Activated CD4-positive, alpha-beta T cell treated with anti-CD3 and anti-CD28 coated beads for 4 hours (primary cell): ENCODE results near the gene NACAD.

ENCODE experiments used
- DNase-seq, 2 donors: peaks; one replicate each; pipeline ENCODE4 v3.0.0-alpha.2; 2020

Gene NACAD

GRCh38 chr7:45073786-45074527, 14.8 kb downstream of the NACAD start:
- no peak for DNase-seq

GRCh38 chr7:45073031-45073785, 15.6 kb downstream of the NACAD start:
- DNase-seq: no peak

- no peak for DNase-seq
Measured at GRCh38 chr7:45072131-45073030, 16.4 kb downstream of the NACAD start.

- DNase-seq: no peak
Measured at GRCh38 chr7:45071528-45071927, 17.2 kb downstream of the NACAD start.

DNA sequence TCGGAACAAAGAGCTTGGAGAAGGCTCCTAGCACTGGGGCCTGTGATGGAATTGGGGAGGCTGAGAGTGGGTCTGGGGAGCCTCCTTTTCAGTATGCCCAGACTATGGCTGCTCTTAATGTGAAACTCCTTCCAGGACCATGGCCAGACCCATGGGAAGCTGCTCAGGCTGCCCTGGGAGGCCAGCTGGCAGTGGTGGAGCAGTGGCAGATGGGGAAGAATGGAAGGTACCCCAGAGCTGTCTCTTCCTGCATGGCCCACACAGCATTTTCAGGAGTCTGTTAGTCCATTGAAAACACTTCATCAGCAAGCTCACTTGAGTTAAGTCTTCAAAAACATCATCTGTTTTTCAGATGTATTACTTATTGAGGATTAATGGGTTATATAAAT, 18.5 kb downstream of the NACAD start:
- DNase-seq: no peak

GRCh38 chr7:45069444-45070253, 19.1 kb downstream of the NACAD start:
- no peak for DNase-seq

DNA sequence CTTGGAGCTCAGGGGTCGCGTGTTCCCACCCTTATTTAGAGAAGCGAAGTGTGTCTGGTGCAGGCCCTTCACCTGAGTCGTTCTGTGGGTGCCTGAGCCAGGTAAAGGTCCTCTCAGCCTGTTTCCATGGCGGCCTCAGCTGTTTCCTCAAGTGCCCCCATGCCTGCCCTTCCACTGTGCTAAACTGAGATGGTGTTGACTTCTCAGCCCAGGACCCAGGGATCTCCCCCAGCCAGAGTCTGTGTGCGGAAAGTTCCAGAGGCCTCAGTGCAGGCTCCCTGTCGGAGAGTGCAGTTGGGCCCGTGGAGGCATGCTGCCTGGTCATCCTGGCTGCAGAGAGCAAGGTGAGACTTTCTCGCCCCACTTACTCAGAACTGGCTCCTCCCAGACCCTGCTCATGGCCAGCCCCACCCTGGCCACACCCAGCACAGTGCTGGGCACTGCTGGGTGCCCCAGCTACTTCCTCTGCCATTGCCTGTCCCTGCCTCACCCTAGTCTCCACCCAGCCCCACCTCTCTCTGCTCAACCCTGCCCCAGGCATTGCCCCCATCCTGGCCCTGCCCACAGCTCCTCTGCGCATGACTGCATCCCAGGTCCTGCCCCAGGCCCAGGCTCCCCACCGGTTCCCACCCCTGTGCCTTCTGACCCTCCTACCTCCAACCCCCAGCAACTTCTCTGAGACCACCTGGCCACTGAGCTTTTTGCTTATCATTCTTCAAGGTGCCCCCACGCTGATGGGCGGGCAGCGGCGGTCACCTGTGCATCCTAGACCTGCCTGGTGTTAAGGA, 20.3 kb downstream of the NACAD start:
- no peak for DNase-seq

GRCh38 chr7:45067582-45067981, 21.2 kb downstream of the NACAD start:
- no peak for DNase-seq

- DNase-seq: no peak
Measured at GRCh38 chr7:45066409-45066808, 22.4 kb downstream of the NACAD start.

DNA sequence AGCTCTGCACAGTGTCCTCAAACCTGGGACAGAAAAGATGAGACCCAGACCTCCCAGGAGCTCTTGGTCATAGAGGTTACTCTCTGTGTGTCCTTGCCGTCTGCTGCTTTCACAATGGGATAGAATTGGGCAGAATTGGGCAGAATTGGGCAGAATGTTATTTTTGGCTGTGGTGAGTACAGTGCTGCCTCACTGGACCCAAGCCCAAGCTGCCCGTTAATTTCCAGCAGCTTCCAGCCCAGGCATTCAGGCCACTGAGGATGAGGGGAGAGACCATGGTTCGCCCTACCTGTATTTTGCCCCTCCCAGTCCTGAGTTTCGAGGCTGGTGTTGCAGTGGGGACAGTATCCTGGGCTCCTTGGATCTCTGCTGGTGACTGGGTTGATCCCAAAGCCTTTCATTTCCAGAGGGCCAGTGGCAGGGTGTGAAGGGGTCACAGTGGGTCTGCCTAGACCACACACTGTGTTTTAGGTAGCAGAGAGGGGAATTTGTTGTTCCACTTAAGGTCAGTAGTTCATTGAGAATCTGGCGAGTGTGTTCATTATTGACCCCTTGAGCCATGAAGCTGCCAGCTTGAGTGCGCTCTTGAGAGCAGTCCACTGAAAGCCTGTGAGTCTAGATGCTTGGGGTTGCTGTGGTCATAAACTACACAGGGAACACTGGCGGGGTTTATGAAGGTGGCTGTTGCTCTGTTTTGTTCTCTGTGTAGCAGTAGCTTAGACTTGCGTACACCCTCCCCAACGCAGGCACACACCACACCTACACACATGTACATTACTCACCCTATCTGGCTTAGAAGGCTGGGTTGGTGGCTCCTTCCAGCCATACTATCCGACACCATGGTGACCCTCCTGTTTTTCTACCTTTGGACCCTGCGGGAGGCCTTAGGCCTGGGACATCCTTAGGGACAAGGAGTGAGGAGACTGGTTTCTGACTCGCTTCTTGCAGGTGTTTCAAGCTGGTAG, 23.5 kb downstream of the NACAD start:
- DNase-seq: no peak

- no peak for DNase-seq
Measured at GRCh38 chr7:45064047-45064725, 24.6 kb downstream of the NACAD start.

DNA sequence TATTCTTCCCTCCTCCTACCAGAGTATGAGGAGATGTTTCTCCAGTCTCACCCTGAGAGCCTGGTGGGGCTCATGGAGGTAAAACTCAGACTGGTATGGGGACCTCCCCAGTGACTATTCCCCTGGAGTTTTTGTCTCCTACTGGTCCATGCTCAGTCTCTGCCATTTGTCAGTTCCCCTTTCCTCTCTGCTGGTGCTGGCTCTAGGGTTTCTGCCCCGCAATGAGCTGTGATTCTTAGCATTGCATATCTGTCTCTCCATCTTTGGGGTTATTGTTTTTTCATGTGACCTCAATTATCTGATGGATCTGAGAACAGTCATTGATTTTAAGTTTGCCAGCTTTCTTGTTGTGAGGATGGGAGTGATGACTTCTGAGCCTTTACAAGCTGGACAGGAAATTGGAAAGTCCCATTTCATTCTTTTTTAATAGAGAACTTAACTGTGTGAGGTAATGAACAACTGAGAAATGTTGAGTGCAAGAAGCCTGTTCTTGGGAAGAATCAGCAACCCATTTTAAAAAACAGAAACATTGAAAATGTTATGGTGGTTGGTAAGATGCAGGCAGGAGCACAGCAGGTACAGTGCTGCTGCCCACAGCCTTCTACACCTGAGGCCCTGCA, 26.9 kb downstream of the NACAD start:
- DNase-seq: no peak

DNA sequence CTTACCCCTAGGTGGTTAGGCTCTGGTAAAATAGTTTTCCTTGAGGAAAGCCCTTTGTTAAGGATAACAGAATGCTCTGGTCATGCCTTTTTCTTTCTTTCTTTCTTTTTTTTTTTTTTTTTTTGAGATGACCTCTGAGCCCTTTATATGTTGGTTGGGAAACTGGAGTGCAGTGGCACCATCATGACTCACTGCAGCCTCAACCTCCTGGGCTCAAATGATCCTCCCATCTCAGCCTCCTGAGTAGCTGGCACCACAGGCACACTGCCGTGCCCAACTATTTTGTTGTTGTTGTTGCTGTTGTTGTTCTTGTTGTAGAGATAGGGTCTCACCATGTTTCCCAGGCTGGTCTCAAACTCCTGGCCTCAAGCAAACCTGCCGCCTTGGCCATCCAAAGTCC, 27.4 kb downstream of the NACAD start:
- no peak for DNase-seq

- no peak for DNase-seq
Measured at GRCh38 chr7:45060295-45060694, 28.5 kb downstream of the NACAD start.

DNA sequence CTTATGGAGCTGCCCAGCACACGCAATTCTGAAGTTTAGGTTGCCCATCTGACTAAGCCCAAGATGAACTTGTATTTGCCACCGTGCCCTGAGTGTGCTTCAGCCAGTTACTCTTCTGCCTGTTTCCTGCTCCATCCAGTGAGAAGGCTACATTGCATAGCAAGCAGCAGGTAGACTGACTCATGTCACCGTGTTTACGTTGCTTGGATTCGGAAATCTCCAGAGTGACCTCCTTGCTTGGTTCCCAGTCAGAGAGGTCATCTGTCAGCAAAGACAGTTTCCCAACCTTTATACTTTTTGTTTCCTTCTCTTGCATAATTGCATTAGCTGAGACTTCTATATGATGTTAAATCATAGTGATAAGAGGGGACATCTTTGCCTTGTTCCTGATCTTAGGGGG, 30.9 kb downstream of the NACAD start:
- no peak for DNase-seq

- no peak for DNase-seq
Measured at GRCh38 chr7:45055594-45056219, 33.1 kb downstream of the NACAD start.

- no peak for DNase-seq
Measured at GRCh38 chr7:45055016-45055415, 33.8 kb downstream of the NACAD start.

GRCh38 chr7:45054442-45054841, 34.3 kb downstream of the NACAD start:
- DNase-seq: no peak

DNA sequence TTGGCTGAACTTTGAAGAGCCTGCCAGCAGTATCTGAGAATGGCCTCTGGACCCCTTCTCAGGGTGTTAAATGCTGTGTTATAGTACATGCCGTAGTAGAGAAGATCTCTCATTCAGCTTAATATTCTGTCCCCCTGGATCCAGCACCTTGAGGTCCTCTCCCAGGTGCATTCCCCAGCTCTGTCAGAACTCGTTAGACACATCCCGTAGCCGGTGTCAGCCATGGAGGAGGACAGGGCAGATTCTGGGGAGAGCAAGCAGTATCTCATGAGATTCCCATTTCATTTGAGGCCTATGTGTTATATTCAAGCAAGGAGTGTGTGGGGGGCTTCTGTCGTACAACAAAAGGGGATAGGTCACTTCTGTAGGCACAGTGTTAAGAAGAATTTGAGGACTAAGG, 34.8 kb downstream of the NACAD start:
- DNase-seq: no peak
